AG10803 (cell line): Measurements from ENCODE around the gene RNF213.

Experiments
- DNase-seq: peaks from one replicate; pipeline ENCODE4 v3.0.0; 2010; ENCODE audit warnings: low read depth
- H3K4me3 ChIP-seq: 2 replicates; pipeline ENCODE4 v1.5.1; 2011; ENCODE audit warnings: mild to moderate bottlenecking, low read length, control low read depth
- CTCF ChIP-seq: conservative IDR thresholded peaks from 2 replicates; pipeline ENCODE4 v1.5.1; 2011; ENCODE audit warnings: mild to moderate bottlenecking, low read length, control low read depth, inconsistent platforms

Gene RNF213

GRCh38 chr17:80376531-80376930 is 115.9 kb downstream of the RNF213 start:
- H3K4me3 ChIP-seq = no peak overlapping the region
- DNase-seq = no peak
- TF ChIP-seq CTCF = no peak

GRCh38 chr17:80377798-80378197 is 117.1 kb downstream of the RNF213 start:
- no peak overlapping the region for H3K4me3 ChIP-seq
- TF ChIP-seq CTCF = no peak
- no peak for DNase-seq

- H3K4me3 ChIP-seq = no peak overlapping the region
- TF ChIP-seq CTCF = no peak
- DNase-seq = no peak
Observed at GRCh38 chr17:80379348-80379747, 118.7 kb downstream of the RNF213 start.

GRCh38 chr17:80380068-80380467 is 119.4 kb downstream of the RNF213 start:
- DNase-seq = no peak
- no peak overlapping the region for H3K4me3 ChIP-seq
- no peak for TF ChIP-seq CTCF

GRCh38 chr17:80380555-80381002 is 119.9 kb downstream of the RNF213 start:
- no peak overlapping the region for H3K4me3 ChIP-seq
- TF ChIP-seq CTCF = no peak
- no peak for DNase-seq

GRCh38 chr17:80381416-80381923 is 120.8 kb downstream of the RNF213 start:
- TF ChIP-seq CTCF = no peak
- no peak for DNase-seq
- no peak overlapping the region for H3K4me3 ChIP-seq

- no peak overlapping the region for H3K4me3 ChIP-seq
- DNase-seq = no peak
- no peak for TF ChIP-seq CTCF
Observed at GRCh38 chr17:80382446-80382845, 121.8 kb downstream of the RNF213 start.
